ENCODE results near the gene TRNT1. TPM values are rescaled to one million over a fixed set of nuclear protein-coding genes. Genes with fewer than 3 reads are reported as not detected.

Gene TRNT1
- total RNA-seq, 1 experiment from 2014 or later = 23.6 TPM

DNA sequence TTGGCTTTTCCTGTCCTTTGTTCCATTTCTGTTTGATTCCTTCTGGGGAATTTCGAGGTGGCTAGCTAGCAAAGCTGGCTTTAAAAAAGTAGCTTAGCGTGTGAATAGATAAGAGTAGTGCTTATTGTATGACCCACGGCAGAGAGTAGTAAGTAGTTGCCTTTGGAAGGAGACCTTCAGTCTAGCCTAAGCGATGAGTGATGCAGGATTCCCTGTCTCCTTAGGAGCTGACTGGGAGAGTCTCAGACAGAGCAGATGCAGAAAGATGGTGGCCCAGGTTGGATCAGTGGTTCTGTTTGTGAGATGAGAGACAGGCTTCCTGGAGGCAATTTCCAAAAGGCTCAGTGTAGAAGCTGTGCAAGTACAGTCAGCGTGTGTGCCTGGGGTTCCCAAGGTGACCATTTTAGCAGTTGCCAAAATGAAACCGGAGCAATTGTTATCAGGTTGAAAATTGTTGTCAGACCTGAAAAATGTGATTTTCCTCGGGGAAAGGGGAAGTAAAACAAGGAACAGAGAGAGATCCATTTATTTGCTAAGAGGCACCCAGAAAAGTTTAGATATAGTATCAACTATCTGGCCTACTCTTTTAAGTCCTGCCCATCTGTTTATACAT is 15.9 kb upstream of the TRNT1 start:
- no peak for DNase-seq (ENCODE audit: low spot score)

- no peak for DNase-seq (ENCODE audit: low spot score)
These were observed 13.6 kb upstream of the TRNT1 start for GRCh38 chr3:3113042-3113709.

DNA sequence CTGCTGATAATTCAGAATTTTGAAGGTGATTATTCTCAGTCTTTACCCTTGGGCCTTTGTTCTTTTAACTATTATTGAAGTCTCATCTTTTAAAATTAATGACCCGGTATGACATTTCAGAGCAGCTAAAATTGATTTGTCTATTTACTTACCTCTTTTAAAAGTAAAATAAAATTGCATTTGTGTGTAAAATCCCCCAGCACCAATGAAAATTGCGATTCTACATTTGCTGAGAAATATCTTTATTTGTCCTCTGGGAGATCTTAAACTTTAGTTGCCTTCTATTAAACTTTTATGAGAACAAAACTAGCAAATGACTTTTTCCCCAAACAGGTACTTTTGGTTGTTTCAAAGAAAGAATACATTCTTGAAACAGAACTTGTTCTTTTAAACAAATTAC is 9.1 kb upstream of the TRNT1 start:
- DNase-seq (ENCODE audit: low spot score) = no peak

DNA sequence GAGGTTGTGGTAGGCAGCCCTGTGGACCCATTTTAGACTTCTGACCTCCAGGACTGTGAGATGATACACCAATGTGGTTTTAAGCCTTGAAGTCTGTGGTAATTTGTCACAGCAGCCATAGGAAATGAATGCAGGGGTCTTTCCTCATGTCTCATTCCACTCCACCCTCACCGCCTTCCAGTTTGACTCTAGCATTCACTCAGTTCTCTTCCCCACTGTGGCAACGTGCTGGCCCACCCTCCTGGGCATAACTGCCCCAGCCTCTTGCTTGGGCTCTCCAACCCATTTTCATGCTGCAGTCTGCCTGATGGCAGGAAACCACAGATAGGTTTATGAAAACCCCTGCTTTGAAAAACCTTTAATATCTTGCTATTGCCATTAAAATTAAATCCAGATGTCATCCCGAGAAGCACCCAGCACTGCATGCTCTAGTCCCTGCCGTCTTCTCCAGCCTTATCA is 7.3 kb upstream of the TRNT1 start:
- DNase-seq (ENCODE audit: low spot score) = no peak

DNA sequence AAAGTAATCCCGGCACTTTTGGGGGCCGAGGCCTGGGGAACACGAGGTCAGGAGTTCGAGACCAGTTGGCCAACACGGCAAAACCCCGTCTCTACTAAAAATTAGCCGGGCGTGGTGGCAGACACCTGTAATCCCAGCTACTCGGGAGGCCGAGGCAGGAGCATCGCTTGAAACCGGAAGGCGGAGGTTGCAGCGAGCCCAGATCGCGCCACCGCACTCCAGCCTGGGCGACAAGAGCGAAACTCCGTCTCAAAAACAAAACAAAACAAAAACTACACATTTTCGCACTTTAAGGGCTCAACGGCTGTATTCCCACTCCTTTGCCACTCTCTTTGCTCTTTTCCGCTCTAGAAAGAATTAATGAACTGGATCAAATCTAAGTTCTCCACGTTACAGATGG is 763 bp upstream of the TRNT1 start:
- no peak for DNase-seq (ENCODE audit: low spot score)

- DNase-seq (ENCODE audit: low spot score) = peak; percentile 11
These were observed 781 bp downstream of the TRNT1 start for GRCh38 chr3:3127432-3128010.

DNA sequence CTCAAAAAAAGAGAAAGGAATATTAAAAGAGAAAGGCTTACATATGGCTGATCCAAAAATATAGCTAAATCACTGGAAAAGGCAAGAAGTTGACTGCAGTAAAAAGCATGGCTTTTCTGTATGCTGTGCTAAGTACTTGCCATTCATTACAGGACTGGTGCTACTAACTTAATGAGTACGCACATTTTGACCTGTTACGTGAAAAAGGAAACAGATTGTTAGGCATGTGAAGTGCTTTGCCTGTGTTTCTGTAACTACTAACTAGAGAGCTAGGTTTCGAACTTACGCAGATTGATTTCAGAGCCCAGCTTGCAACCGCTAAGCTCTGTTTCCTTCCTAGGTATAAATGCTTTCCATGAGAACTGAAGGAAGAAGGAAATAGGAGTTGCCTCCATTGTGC is 2.8 kb downstream of the TRNT1 start:
- DNase-seq (ENCODE audit: low spot score) = no peak

DNA sequence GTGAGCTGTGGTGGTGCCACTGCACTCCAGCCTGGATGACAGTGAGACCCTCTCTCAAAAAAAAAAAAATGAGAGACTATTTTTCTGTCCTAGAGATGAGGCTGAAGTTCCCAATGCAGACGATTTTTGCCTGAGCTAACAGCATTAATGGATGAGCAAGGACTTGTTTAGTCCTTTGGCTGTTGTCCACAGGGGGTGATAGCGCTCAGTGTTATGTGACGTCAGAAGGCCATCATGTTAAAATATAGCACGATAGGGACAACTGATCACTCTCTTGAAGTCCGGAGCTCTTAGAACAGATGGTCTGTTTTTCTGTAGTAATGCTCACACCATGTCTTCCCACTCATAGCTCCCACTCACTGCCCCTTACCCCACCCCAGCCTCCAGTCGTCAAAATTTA is 6.8 kb downstream of the TRNT1 start:
- DNase-seq (ENCODE audit: low spot score) = no peak

DNA sequence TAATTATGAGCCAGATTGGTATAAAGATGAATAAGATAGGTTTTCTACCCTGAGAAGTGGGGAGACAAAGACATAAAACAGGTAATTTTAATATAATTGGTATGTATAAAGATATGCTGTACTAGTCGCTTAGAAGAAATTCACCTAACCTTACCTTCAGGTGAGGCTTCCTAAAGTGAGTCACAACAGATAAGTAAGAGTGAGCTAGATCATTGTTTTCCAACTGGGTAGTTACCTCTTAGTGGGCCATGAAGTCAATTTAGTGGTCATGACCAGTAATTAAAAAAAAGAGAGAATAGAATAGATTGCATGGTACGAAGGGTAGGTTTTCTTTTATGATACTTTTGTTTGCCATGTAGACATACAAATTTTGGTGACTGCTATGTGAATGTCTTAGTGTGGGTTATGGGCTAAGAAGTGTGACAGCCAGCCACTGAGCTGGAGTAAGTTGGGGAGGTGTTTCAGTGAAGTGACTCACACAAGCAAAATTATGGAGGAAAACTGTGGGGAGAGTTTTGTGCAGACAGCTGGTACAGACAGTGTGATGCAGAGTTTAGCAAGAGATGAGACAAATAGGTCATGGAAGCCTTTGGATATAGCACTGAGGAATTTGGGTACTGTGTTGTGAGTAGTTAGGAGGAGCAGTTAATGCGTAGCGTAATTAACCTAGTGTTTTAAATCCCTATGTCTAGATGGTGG is 8.2 kb downstream of the TRNT1 start:
- no peak for DNase-seq (ENCODE audit: low spot score)

DNA sequence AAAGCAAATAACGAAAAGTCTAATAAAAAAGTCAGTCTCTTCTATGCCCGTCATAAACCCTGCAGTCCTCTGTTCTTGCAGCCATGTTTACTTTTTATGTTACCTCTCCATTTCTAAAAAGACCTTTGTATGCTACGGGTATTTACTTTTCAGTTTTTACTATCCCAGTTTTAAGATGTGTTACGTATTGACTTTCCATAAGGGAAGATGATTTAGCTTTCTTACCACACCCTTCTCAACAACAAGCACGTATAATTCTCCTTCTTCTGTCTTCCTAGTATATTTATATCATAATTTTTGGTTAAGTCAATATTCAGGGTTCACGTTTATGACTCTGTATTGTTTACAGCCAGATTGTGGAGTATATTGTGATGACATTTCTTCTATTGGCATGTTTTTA is 10.8 kb downstream of the TRNT1 start:
- no peak for DNase-seq (ENCODE audit: low spot score)

- no peak for DNase-seq (ENCODE audit: low spot score)
These were observed 15.2 kb downstream of the TRNT1 start for GRCh38 chr3:3141939-3142338.

GRCh38 chr3:3145831-3146230 is 19.1 kb downstream of the TRNT1 start:
- no peak for DNase-seq (ENCODE audit: low spot score)

DNA sequence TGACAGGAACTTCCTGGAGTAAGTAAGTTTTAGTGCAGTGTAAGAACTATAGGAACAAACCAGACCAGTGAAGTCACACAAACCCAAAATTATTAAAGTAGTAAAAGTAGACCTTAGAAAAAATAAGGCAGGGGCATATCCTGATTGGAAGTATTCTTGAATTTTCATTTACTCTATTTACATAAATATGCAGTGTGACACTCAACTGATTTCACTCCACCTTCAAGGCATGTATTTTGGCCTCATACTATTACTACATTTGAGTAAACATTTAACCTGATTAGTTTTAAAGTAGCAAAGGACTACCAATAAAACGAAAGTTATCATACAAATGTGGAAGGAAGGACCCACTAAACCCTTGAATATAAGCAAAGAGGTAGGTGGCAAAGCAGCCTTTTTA is 22.8 kb downstream of the TRNT1 start:
- no peak for DNase-seq (ENCODE audit: low spot score)

GRCh38 chr3:3151513-3151912 is 24.8 kb downstream of the TRNT1 start:
- DNase-seq (ENCODE audit: low spot score) = no peak

DNA sequence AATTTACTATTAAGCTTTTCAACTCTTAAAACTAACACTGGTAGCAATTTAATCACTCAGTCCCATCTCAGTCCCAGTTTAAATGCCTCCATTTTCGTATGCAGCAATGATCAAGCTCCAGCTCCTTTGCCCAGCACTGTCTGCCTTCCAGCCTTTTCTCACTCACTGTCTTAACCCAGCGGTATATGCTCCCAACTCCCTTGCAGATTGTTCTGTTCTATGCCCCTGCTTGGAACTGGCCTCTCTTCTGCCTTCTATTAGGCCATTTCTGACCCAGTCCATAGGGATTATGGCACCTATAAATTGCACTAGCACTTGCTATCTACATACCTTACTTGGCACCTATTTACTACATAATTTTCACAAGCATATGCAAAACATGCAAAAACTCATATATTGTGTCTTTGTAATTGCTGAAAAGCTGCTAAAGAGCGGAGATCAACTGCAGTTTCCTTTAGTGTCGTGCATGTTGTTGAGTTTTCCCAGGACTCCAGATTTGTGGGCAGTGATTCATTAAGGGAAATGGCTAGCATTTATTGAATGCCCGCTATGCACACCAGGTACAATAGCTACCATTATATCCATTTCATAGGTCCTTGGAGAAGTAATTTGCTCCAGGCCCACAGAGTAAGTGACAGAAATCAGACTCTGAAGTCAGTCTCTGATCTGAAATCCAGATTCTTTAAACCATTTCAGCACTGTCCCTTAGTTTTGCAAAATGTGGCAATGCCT is 28.3 kb downstream of the TRNT1 start:
- DNase-seq (ENCODE audit: low spot score) = no peak

GRCh38 chr3:3157484-3157883 is 30.7 kb downstream of the TRNT1 start:
- no peak for DNase-seq (ENCODE audit: low spot score)

- DNase-seq (ENCODE audit: low spot score) = no peak
These were observed 34.1 kb downstream of the TRNT1 start for GRCh38 chr3:3160826-3161225.

DNA sequence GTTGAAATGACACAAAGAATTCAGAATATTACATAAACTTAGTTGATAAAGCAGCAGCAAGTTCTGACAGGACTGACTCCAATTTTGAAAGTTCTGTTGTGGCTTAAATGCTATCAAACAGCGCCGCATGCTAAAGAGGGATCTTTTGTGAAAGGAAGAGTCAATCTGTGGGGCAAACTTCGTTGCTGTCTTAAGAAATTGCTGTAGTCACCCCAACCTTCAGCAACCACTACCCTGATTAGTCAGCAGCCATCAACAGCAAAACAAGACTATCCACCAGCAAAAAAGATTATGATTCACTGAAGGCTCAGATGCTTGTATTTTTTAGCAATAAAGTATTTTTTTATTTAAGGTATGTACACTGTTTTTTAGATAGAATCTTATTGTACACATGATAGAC is 38.5 kb downstream of the TRNT1 start:
- DNase-seq (ENCODE audit: low spot score) = no peak

DNA sequence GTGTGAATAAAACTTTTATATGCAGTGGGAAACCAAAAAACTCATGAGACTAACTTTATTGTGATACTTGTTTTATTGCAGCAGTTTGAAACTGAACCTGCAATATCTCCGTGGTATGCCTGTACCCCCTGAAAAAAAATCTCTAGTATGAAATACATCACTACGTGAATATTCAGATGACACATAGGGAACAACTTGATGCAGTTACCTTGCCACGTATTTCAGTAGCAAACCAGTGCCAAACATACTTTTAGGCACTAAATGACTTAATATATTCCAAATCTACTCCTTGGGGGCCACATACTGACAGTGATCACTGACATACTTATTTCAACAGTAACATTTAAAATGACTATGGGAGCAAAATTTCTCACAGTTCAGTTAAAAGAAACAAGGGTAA is 38.9 kb downstream of the TRNT1 start:
- DNase-seq (ENCODE audit: low spot score) = no peak

GRCh38 chr3:3170998-3171397 is 44.3 kb downstream of the TRNT1 start:
- DNase-seq (ENCODE audit: low spot score) = peak; percentile 42

- DNase-seq (ENCODE audit: low spot score) = no peak
These were observed 45.9 kb downstream of the TRNT1 start for GRCh38 chr3:3172627-3173026.

DNA sequence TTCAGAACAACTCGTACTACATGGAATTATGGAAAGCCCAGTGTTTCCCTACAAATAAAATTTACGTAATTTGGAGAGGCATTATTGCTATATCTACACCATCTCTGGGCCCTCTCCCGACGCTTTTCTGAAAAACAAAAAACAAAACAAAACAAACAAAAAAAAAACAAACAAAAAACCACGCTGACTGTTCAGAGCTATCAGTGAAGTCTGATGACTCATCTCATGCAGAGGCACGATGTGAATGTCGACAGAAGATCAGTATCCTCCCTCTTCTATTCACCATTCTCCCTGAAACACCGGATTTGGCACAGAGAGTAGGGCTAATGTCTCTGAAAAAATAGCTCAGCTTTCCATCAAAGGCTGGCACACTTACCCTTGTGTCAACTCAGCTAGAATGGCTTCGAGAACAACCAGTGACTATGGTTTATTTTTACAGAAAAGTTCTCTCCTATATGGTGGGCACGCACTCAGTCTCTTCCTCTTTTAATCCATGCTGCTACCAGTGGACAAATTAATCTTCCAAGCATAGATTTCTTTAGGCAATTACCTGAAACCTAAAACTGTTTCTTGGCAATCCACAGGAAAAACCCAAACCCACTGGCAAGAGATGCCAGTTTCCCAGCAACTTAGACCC is 51.2 kb downstream of the TRNT1 start:
- DNase-seq (ENCODE audit: low spot score) = no peak

Measured in H4 (cell line).